NCI-H1930 (cell line): ENCODE data around the gene TOP1.
"Not testable (repeated sequence)": the region's sequence is repeated elsewhere in the genome, so short reads cannot be mapped to it uniquely, and the experiment has no call there.

Source experiments
- DNase-seq, 2 experiments: peaks; one replicate each; lab custom pipeline; 2025; lab: John Stamatoyannopoulos, UW

The TOP1 gene

DNA sequence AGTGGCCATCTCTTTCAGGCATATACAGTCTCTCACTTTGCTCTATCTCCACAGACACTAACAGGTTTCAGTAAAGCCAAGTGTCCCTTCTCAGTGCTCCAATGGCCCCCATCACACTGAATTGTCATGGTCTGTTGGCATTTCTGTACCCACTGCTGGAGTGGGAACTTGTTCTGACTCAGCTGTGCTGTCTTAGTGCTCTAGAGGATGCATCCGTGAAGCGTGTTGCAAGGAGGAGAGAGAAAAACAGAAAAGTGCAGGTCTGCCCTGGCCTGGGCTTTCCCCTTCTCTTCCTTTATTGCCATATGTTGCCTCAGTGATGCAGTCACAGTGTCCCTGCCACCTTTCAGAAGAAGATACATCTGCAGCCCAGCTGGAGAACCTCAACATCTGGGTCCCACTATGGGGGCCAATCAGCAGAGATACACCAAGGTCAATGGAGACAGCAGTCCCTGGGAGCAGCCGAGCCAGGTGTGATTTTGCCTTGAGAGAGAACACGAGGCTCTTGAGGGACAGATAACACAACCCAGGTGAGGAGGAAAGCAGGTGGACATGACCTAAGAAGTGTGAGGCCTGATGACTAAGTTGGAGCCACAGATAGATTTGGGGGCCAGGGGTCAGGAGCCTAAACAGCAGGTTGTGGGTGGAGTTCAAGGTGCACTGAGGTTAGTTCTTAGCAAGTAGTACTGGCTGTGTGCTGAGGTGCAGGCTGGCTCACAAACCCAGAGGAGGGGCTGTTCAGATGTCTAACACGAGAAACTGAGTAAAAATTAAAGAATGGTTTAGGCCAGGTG, 103.2 kb downstream of the TOP1 start:
- DNase-seq, result no peak

DNA sequence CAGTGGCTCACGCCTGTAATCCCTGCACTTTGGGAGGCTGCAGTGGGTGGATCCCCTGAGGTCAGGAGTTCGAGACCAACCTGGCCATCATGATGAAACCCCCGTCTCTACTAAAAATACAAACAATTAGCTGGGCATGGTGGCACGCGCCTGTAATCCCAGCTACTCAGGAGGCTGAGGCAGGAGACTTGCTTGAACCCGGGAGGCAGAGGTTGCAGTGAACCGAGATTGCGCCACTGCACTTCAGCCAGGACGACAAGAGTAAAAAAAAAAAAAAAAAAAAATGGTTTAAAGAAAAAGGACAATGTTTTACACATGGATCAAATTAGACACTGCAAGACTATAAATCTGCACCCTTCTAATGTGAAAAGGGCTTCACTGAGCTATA, 103.8 kb downstream of the TOP1 start:
- not testable (repeated sequence) for DNase-seq

DNA sequence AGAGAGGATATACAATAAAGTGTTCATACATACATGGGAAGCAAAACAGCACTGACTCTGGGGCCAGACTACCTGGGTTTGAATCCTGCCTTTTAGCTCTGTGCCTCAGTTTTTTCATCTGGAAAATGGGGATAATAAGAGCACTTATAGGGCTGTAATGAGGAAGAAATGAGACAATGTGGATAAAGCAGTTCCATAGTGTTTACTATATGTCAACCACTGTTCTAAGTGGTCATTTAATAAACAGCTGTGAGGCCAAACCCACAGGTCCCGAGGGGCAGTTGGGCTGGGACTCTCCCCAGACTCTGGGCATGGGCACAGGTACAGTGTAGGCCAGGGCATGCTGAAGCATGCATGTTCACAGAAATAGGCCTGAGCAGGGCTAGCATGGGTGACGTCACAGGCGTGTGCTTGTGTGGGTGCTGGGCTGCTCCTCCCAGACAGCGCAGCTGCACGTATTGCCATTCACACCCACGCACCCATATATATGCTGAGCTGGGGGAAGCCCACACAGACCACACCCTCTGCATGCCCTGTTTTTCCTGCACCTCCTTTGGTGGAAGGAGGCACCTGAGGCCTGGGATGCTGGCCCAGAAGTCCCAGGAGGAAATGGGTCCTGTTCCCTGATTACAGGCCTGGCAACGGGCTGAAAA, 105.2 kb downstream of the TOP1 start:
- no peak for DNase-seq

DNA sequence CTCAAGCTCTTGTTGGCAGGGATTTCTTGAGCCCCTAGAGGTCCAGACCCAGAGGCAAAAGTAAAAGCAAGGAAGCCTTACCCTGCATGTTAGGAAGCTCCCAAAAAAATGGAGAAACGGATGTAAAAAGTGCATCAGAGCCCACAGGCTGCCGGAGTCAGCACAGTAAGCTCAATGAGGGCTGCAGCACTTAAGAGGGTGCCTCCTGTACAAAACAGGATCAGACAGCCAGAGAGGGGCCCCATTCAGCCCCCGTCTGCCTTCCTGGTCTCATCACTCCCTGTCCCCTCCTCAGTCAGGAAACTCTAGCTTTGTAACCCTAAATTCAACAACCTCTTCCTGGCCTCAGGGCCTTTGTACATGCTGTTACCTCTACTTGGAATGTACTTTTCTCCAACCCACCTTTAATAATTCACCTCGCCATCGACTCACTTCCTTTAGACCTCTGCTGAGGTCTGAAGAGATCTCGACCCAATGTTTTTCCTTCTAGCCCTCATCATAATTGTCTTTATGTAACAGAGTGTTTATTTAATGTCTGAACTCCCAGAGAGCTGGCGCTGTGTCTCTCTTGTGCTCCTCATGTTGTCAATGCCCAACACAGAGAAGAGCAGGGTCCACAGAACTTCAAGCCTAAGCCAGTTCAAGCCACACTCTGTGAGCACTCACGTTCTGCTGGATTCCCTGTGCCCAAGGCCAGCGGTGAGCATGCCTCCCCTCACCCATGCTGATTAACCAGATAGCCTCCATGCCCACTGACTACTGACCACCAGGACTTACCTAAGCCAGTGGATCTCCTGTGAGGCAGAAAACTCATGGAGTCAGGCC, 106.0 kb downstream of the TOP1 start:
- DNase-seq, result no peak

DNA sequence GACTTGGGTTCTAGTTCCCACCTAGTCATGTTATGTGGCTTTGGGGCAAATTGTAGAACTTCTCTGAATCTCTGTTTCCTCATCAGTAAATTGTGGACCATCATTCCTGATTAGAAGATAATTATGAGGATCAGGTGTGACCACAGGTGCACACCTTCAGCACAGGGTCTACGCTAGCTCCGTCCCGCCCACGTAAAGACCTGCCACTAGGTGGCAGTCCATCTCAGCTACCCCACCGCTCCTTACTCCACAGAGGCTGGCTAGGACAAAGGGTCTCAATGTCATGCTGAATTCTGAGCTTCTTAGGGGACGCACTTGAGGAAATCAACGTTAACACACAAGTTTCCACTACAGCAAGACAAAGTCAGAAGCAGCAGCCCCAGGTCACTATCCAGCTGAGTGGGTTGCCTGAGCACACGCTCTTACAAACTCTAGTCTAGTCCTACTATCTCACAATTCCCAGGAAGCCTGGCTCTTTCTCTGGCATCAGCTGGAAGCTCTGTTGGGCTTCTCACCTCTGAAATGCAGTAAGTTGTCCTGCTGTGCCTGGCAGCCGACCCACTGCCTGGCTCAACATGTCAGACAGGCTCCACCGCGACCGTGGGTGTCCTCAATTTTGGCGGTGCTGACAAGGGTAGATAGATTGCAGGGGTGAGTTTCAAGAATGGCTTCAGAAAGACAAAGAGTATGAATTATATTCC, 106.7 kb downstream of the TOP1 start:
- DNase-seq, result peak; percentile 15 to 24

DNA sequence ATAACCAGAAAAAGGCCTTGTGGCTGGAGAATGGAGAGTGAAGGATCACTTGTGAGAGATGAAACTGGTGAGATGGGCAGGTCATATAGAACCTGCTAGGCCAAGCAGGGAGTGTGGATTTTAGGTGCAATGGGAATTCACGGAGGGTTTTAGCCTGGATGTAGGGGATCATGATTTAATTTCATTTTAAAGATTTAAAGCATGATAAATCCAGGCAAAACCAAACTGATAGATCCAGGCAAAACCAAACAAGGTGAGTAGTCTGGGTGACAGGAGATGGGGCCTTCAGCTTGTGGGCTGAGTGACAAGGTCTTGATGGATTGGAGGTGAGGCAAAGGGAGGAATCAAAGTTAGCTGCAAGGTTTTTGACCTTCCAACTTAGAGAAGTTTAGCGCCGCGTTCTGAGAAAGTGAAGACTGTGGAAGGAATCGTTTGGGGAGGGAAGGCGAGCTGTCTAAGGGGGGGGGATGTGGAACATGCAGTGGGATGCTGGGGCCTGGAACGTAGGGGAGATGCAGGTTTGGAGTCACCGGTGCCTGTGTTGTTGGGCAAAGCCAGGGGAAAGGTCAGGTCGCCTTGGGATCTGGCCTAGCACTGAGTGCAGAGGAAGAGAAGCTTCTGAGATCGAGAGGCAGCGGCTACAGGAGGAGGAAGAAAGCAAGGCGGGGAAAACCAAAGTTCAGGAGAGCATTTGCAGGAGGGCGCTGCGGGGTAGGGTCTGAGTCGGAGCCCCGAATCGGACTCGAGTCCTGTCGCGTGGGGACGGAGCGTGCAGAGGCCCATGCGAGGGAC, 107.5 kb downstream of the TOP1 start:
- DNase-seq, result no peak

DNA sequence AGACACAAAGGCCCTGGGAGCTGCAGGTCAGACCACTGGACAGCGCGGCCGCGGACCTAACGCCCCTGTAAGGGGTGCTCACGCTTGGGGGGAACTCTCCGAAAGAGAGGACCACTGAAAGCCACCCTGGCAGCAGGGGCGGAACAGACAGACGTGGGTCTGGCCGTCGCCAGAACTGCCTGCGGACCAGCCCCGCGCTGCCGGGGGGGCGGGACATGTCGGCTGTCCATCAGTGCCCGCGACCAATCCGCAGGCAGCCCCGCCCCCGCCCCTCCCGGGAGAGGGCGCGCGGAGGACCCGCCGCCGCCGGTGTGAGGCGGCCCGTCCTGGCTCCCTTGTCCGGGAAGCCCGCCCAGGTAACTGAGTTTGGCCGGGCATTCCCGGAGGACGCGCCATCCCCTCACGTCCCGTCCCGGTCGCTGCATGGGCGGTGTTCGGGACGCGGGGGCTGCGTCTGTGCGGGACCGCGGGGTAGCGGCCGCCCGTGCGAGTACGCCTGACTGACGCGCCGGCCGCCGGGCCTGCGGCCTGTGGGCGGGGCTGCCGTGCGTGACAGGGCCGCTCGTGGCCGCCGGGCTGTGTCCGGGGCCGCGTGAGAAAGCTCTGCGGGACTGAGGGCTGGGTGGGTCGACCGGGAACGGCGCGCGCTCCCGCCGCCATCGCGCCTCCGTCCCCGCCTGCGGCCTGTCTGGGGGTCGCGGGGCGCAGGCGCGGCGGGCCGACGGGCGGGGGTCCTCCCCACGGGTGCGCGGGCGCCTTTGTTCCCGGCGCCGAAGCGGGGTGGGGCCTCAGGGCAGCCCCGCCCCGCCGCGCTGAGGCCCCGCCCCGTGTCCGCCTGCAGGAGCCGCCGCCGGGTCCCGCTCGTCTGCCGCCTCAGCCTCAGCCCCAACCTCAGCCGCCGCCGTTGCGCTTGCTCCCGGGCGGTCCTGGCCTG, 108.3 kb downstream of the TOP1 start, which contains the start of gene PLCG1:
TSS of gene PLCG1 (plus strand) at position 864 of the 934 bp plus-strand sequence. CDS start 99 bp downstream, outside the sequence.
- peak; percentile 79 to 89 for DNase-seq

DNA sequence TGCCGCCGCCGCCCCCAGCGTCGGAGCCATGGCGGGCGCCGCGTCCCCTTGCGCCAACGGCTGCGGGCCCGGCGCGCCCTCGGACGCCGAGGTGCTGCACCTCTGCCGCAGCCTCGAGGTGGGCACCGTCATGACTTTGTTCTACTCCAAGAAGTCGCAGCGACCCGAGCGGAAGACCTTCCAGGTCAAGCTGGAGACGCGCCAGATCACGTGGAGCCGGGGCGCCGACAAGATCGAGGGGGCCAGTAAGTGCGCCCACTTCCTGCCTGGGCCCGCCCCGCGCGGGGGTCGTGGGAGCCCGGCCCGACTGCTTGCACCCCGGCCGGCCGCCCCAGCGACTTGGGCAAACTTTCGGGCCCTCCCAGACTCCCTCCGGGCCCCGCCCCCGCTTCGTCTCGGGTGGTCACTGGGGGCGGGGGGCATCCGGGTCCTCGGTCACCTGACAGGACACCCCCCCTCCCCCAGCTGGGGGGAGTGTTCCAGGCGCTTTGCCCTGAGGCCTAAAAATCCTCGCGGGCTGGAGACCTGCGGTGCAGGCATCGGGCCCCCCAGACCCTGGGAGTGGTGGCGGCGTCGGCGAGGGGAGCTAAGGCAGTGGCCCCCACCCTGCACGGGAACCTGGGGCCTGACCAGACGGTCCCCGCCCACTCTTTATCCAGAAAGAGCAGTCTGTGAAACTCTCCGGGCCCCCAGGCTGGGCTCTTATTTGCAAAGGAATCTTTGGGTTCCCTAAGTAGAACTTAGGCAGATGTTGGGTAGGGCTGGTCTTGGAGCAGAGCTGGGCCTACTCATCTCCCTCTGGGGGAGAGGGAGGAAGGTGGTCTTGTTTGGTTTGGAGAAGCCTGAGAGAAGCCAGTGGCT, 109.2 kb downstream of the TOP1 start:
- DNase-seq, result peak; percentile 31 to 57

DNA sequence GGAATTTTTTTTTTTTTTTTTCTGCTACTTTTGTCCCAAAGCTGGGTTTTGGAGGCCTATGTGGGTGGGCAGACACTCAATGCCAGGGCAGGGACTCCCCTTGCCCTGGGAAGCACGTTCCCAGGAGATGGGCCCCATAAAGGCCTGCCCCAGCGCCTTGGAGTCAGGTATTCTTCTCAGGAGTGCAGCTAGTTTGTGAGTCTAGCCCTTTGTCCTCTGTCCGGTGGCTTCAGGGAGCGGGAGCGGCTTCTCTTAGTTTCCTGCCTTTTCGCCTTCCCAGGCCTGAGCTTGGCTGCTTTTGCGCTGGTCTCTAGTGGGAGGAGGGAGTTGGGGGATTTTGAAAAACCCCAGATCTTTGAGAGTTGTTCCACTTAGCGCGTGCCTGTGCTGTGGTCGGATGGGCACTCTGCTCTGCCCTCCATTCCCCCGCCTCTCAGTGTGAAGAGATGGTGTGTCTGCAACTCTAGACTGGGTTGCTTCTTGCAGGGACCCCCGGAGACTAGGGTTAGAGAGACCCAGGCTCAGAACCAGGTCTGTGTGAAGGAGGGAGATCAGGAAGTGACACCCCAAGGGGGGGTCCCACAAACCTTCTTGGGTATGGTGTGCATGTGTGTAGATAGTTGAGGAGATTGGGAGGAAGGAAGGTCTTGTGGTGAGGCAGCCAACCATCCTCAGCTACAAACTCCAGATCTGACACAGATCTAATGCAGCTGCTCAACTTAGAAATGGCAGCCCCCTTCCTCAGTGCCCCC, 110.0 kb downstream of the TOP1 start:
- DNase-seq, result no peak

DNA sequence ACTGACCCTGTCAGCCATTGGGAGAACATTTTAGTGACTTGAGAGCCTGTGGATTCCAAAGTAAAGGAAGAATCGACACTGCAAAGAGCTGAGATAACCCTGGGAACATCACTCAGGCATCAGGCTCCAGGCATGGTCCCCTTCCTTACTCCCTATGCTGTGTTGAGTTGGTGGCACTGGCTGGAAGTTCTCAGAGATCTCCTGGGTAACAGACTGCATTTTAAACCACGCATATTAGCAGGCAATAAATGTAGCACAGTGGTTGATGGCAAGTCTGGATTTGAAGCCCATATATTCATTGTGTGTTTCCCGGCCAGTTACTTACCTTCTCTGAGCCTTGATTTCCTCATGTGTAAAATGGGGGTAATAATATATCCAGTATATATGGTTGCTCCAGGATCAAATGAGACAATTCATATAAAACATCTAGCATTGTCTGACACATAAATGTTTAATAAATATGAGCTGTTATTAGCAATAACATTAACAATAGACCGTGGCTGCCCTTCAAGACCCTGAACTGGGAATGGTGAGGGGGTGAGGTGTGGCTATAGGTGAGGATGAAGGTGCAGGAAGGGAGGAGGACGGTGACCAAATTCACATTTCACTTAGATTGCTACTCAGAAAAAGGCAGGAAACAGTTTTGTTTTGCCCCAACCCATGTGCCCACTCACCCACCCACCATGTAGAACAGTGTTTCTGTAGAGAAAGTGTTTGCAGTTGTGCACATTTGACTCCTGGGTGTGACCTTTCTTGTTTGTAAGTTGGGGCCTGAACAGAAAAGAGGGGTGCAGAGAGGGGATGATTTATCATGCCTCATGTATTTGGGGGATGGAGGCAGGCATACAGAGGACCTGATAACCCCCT, 110.8 kb downstream of the TOP1 start:
- DNase-seq, result no peak

DNA sequence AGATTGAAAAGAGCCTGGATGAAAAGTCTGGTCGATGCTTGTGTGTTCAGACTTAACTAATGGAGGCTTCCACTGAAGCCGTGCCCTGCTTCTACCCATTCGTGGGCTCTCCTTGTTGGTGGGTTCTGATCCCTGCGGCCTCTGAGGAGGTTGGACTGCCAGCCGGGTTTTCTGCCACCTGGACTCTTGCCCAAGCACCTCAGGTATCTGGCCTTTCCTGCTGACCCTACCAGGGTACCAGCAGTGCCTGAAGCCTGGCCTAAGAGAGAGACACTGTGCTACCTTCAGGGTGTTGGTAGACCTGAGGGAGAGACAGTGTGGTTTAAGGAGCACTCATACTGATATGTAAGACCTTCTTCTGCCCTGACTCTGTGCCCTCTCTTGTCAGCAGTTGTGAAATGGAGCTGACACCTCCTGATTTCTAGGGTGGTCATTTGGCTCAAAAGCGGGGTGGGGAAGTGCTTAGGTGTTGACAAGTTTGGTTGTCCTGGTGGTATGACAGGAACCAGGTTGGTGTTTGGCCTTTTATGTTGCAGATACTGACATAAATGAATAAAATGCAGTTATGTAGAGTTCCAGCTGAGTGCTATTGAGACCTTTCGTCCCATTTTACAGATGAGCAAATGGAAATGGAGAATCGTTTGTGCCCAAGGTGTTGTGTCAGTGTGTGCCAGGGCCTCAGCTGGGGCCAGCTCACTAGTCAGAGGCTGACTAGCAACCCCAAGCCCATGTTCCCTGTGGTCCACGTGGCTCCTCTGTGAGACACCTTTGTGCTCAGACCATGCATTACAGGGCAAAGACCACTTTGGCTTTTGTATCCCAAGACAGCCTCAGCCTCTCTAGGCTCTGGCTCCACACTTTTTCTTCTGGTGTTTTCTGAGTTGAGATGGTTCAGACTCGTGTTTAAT, 111.9 kb downstream of the TOP1 start:
- no peak for DNase-seq

DNA sequence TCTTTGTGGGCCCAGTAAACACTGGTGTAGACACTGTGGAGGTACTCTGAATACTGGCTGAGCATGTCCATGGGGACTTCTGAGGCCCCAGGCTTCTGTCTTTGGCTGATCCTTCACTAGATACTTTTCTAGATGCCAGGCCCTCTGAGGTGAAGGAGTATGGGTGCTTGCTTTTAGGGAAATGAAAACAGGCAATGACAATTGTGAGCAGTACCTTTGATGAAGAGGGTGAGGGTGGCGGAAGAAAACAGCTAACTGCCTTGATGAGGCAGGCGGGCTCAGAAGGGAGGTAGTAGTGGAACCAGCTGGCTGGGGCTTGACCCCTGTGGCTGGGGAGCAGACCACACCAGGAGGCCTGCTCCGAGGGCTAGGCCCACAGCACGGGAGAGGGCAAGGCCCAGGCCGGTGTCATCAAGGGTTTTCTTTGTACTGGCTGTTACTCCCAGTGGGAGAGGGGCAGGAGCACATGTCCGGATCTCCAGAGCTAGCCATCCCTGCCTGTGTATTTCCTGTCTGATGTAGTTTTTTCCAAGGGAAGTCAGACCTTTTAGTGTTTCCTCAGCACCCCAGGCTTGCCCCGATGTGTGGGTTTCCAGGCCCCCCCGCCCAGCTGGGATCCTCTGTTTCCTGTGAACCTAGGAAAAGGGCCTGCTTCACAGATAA, 112.7 kb downstream of the TOP1 start:
- DNase-seq, result no peak

DNA sequence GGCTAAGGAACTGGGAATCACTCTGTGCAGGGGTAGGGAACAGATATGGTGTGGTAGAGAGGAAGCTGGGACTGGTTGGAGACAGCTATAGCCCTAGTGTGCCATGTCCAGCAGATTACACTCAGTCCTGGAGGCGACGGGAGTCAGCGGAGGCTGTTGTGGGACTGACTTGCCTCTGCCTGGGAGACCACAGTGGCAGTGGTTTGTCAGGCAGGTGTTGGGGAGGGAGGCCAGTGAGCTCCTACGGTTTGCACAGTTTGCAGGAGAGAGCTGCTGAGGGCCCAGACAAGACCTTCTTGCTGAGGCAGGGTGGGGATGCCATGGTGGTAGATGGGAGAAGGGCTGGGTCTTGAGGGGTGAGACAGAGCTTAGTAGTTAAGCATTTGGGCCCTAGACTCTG, 113.6 kb downstream of the TOP1 start:
- DNase-seq, result no peak

DNA sequence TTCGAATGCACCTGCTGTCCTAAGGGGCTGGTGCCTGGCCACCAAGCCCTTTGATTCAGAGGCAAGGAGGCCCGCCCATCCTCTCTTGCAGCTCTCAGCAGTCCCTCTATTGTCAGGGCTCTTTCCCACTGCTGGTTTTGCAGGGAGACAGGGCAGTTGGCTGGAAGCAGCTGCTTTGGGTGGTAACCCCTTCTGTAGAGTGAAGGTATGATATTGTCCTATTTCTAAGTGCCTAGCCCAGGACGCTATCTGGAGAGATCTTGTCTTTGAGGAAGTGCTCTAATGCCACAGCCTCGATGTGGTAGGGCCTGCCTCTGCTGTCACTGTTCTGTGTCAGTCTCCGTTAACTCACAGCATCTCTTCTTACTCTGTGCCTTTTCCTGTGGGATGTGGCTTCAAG, 114.3 kb downstream of the TOP1 start:
- DNase-seq, result no peak

DNA sequence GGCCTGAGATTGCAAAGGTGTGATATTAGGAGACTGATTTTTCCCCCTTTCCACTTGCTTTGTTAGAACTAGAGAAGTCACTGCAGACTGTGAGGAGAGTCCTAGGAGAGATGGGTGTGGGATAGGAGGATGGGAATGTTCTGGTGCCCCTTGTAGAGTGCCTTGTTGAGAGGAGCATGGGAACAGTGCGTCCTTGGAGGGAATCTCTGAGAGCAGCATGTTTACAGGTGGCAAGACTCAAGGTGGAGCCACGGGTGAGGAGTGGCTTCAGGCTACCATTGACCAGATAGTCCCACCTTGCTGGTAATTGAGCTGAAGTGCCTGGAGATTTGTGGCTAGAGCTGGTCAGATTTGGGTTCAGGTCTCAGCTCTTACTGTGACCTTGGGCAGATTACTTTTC, 114.7 kb downstream of the TOP1 start:
- DNase-seq, result no peak

DNA sequence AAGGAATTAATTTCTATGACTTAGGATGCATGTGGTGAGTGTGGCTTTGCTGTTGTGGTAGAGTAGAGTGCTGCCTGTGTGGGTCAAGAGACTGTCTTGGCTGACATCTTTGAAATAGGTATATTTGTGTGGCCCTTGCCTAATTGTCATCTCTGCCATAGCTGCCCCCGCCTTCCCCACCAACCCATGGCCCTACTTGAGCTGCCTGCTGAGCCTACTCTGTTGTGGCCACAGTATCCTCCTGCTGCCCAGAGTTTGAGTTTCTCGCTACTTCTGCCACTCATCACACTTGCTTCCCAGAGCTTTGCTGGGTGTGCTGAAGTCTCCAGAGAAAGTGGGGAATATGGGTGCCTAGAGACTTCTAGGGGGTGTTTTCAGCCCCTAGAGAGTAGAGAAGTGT, 116.7 kb downstream of the TOP1 start:
- DNase-seq, result no peak
